OCI-LY1 (cell line): ENCODE data around the gene RNF34.

Experiments
- H2AFZ ChIP-seq: fragments of 200-600 bp; sonication (generic), shearing (Covaris generic); 2 replicates; pipeline ENCODE4 v1.6.0; 2014; ENCODE audit warnings: antibody characterized with exemption, mild to moderate bottlenecking, low read length
- H3F3A ChIP-seq: fragments of 200-600 bp; sonication (generic), shearing (Covaris generic); 2 replicates; pipeline ENCODE4 v1.6.0; 2014; ENCODE audit warnings: mild to moderate bottlenecking, antibody characterized with exemption, low read length, moderate library complexity; ENCODE audit not compliant: insufficient read depth
- H3K27ac ChIP-seq: fragments of 200-600 bp; sonication (generic); 2 replicates; pipeline ENCODE4 v1.5.1; 2014; ENCODE audit warnings: low read length, mixed run types, mild to moderate bottlenecking, low read depth; ENCODE audit not compliant: poor library complexity, severe bottlenecking
- H3K27me3 ChIP-seq: fragments of 200-600 bp; sonication (generic); 2 replicates; pipeline ENCODE4 v1.6.0; 2014; ENCODE audit warnings: antibody characterized with exemption, mild to moderate bottlenecking, low read length, moderate library complexity; ENCODE audit not compliant: insufficient read depth
- H3K36me3 ChIP-seq: fragments of 200-600 bp; sonication (generic); 2 replicates; pipeline ENCODE4 v1.6.1; 2014; ENCODE audit warnings: mild to moderate bottlenecking, antibody characterized with exemption, low read length, moderate library complexity, mixed read lengths; ENCODE audit not compliant: insufficient read depth
- H3K4me1 ChIP-seq: fragments of 200-600 bp; sonication (generic); 2 replicates; pipeline ENCODE4 v1.5.1; 2014; ENCODE audit warnings: mild to moderate bottlenecking, low read length, moderate library complexity; ENCODE audit not compliant: insufficient read depth, severe bottlenecking
- H3K4me2 ChIP-seq: fragments of 200-600 bp; sonication (generic), shearing (Covaris generic); 2 replicates; pipeline ENCODE4 v1.6.1; 2014; ENCODE audit warnings: low read length
- H3K4me3 ChIP-seq: fragments of 200-600 bp; sonication (generic); 2 replicates; pipeline ENCODE4 v1.5.1; 2014; ENCODE audit warnings: low read length, low read depth, mild to moderate bottlenecking, mixed read lengths; ENCODE audit not compliant: poor library complexity, severe bottlenecking
- H3K79me2 ChIP-seq: fragments of 200-600 bp; shearing (Covaris generic); 2 replicates; pipeline ENCODE4 v1.6.1; 2016; ENCODE audit warnings: mixed run types, low read length, mixed read lengths; ENCODE audit not compliant: insufficient read depth
- H3K9ac ChIP-seq: fragments of 200-600 bp; sonication (generic), shearing (Covaris generic); 2 replicates; pipeline ENCODE4 v1.6.1; 2014; ENCODE audit warnings: mild to moderate bottlenecking, low read length, mixed read lengths
- H3K9me2 ChIP-seq: fragments of 200-600 bp; sonication (generic), shearing (Covaris generic); 2 replicates; pipeline ENCODE4 v1.6.1; 2014; ENCODE audit warnings: low read depth, mild to moderate bottlenecking, low read length, mixed read lengths
- H3K9me3 ChIP-seq: fragments of 200-600 bp; shearing (Covaris generic); 2 replicates; pipeline ENCODE4 v1.6.1; 2014; ENCODE audit warnings: low read length, mixed read lengths
- H4K20me1 ChIP-seq: fragments of 200-600 bp; sonication (generic), shearing (Covaris generic); 2 replicates; pipeline ENCODE4 v1.6.0; 2016; ENCODE audit warnings: mild to moderate bottlenecking, low read length; ENCODE audit not compliant: insufficient read depth
- EZH2 ChIP-seq: fragments of 200-600 bp; sonication (generic), shearing (Covaris generic); IDR thresholded peaks from 2 replicates; pipeline ENCODE4 v1.8.0; 2017; ENCODE audit warnings: borderline replicate concordance, mixed run types, mild to moderate bottlenecking, antibody characterized with exemption, low read length, moderate library complexity, mixed read lengths
- TF ChIP-seq, protein P1 (sequence below): fragments of 200-600 bp; sonication (generic), shearing (Covaris generic); IDR thresholded peaks from 2 replicates; pipeline ENCODE4 v1.5.1; 2017; ENCODE audit warnings: mild to moderate bottlenecking, antibody characterized with exemption, low read length, moderate library complexity, mixed read lengths

Gene RNF34

DNA sequence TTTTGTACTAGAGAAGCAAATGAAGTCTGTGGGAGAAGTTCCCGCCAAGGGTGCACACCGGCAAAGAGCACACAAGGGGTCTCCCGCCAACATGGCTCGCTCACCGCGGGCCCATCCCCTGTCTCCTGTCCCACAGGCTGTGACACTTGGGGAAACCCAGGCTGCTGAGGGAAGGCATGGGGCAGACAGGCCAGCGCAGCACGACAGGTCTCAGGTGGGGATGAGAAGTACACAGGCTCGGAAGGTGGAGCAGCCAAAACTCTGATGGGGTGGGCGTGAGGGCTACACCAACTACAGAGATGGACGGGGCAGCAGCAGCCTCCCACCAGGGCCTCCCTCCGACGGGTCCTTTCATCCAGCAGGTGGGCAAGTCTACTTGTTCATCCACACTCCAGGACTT is 64.4 kb downstream of the RNF34 start:
- Histone ChIP-seq H3K9ac (no peak overlapping the region), H3K4me1 (peaks cover 24% of the 10 kb centered on the region)

DNA sequence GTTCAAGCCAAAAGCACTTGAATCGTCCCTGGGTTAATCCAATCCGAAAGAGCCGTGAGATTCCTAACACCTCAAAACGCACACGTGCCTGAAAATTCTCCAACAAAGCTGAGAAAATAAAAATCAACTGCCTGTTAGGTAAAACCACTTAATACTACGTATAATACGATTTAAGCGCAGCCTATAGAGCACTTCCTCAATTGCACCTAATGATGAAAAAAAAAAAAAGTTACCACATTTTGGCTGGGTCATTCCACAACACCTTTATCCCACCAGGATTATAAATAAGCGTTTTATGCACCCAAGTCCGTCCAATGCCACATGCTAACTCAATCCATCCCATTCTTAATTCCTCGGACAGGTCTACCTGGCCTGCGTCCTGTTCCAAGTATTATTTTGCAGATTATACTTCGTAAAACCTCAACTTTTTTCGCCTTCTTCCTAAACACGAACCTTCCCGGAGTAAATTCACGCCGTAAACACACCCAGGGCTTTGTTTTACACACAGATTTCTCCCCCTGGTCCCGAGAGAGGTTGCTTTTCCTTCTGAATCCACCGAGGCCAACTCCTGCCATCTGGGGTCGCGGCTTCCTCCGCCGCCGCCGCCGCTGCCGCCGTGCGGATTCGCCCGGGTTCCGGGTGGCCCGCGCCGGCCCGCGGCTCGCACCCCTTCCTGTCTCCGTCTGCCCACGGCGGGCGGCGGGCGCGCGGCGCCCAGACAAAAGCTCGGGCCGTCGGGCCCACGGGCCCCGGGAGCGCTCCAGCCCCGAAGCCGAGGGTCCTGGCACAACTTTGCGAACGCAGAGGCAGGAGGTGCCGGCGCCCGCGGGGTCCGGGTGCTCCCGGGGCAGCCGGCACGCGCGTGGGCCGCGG is 66.2 kb downstream of the RNF34 start:
- Histone ChIP-seq H3K4me1 (peaks cover 24% of the 10 kb centered on the region), H3K27me3 (no peaks in the 10 kb centered on the region), H4K20me1 (no peaks in the 10 kb centered on the region), H3K27ac (peak overlapping the region; percentile 68), H3K4me2 (peak overlapping the region; percentile 90), H3K79me2 (peaks cover 45% of the 10 kb centered on the region), H3K36me3 (peaks cover 16% of the 10 kb centered on the region), H3K9me2 (no peaks in the 10 kb centered on the region), H3K9me3 (no peaks in the 10 kb centered on the region), H3K4me3 (peak overlapping the region; percentile 82), H3K9ac (peak overlapping the region; percentile 94), H3F3A (no peaks in the 10 kb centered on the region), H2AFZ (no peak overlapping the region)
- TF ChIP-seq, protein P1, sequence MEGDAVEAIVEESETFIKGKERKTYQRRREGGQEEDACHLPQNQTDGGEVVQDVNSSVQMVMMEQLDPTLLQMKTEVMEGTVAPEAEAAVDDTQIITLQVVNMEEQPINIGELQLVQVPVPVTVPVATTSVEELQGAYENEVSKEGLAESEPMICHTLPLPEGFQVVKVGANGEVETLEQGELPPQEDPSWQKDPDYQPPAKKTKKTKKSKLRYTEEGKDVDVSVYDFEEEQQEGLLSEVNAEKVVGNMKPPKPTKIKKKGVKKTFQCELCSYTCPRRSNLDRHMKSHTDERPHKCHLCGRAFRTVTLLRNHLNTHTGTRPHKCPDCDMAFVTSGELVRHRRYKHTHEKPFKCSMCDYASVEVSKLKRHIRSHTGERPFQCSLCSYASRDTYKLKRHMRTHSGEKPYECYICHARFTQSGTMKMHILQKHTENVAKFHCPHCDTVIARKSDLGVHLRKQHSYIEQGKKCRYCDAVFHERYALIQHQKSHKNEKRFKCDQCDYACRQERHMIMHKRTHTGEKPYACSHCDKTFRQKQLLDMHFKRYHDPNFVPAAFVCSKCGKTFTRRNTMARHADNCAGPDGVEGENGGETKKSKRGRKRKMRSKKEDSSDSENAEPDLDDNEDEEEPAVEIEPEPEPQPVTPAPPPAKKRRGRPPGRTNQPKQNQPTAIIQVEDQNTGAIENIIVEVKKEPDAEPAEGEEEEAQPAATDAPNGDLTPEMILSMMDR: peak; percentile 17
- no peak for TF ChIP-seq EZH2

More for the DNA sequence above, 64.4 kb downstream of the RNF34 start:
- Histone ChIP-seq H3K9me3 (no peaks in the 10 kb centered on the region), H3K79me2 (peaks cover 61% of the 10 kb centered on the region), H3K9me2 (no peaks in the 10 kb centered on the region), H4K20me1 (no peaks in the 10 kb centered on the region), H3F3A (no peaks in the 10 kb centered on the region), H3K27ac (no peak overlapping the region), H3K36me3 (peaks cover 31% of the 10 kb centered on the region), H2AFZ (no peak overlapping the region), H3K4me2 (peak overlapping the region; percentile 90; the same call in 1 of the 2 replicates), H3K27me3 (no peaks in the 10 kb centered on the region), H3K4me3 (no peak overlapping the region)
- no peak for TF ChIP-seq EZH2
- TF ChIP-seq, protein P1: no peak

DNA sequence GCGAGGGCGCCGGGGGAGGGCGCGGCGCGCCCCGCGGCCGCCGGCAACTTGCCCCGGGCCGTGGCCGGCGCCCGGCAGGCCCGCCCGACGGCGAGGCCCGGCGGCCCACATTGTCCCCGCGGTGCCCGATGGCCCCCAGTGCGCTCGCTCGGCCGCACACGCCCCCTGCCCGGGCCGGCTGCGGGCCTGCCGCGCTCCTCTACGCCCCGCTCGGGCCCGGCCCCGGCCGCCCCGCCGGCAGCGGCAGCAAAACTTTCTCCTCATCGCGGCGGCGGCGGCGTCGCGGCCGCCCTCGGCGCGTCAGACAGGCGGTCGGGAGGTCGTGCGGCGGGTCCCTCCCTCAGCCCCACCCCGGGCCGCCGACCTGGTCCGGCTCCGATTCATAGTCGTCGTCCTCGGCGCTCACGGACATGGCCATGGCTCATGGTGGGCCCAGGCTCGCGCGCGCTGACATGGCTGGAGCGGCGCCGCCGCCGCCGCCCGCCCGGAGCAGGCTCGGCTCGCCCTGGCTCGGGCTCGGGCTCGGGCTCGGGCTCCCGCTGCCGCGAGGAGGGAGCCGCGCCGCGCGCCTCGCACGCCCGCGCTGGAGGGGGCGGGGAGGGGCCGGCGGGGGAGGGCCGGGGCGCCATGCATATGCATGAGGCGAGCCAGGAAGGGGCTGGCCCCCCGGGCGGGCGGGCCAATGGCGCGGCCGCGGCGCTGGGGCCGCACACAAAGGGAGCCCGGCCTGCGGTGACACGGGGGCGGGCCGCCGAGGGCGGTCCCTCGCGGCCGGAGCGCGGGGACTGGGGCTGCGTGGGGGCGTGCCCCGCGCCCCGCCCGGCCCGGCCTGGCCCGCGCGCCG is 67.1 kb downstream of the RNF34 start:
- H3K9me2 ChIP-seq: no peaks in the 10 kb centered on the region
- no peak overlapping the region for H3K27ac ChIP-seq
- H2AFZ ChIP-seq: no peak overlapping the region
- peak overlapping the region; percentile 94; the same call in 1 of the 2 replicates for H3K9ac ChIP-seq
- peaks cover 10% of the 10 kb centered on the region for H3K36me3 ChIP-seq
- peak overlapping the region; percentile 79 for H3K4me2 ChIP-seq
- no peaks in the 10 kb centered on the region for H3F3A ChIP-seq
- no peak for TF ChIP-seq EZH2
- TF ChIP-seq, protein P1: no peak
- H3K9me3 ChIP-seq: no peaks in the 10 kb centered on the region
- peaks cover 24% of the 10 kb centered on the region for H3K4me1 ChIP-seq
- no peaks in the 10 kb centered on the region for H3K27me3 ChIP-seq
- H3K79me2 ChIP-seq: peaks cover 36% of the 10 kb centered on the region
- H3K4me3 ChIP-seq: peak overlapping the region; percentile 82
- no peaks in the 10 kb centered on the region for H4K20me1 ChIP-seq
